B cell (primary cell): ENCODE results near the gene TMEM238.

ENCODE experiments used
- CTCF ChIP-seq: fragments of 200-600 bp; IDR thresholded peaks from one replicate; pipeline ENCODE4 v1.8.0; 2022; ENCODE audit warnings: antibody characterized with exemption, mild to moderate bottlenecking
- EZH2 ChIP-seq: IDR thresholded peaks from 2 replicates; pipeline ENCODE4 v1.6.1; 2012; ENCODE audit warnings: borderline replicate concordance, low read depth, mild to moderate bottlenecking, moderate library complexity, low read length; ENCODE audit not compliant: insufficient read depth, poor library complexity, severe bottlenecking

GRCh38 chr19:55431183-55431582 lies 47.1 kb upstream of the TMEM238 start:
- TF ChIP-seq CTCF (no peak), EZH2 (no peak)
